Spinal cord (tissue), 10 donors: ENCODE data around the gene RNASE8. TPM values are rescaled to one million over a fixed set of nuclear protein-coding genes. Genes with fewer than 3 reads are reported as not detected.

Experiments
- DNase-seq, 6 donors: peaks; one replicate each; pipeline versions ENCODE4 v3.0.0 to v3.0.0-alpha.2; 2013 to 2015; ENCODE audit warnings: low spot score in 6 of 6, low read depth in 4 of 6
- H3K27ac ChIP-seq: one replicate; pipeline ENCODE4 v1.5.1; 2013; ENCODE audit warnings: low read depth, low read length, control low read depth
- H3K27me3 ChIP-seq: one replicate; pipeline ENCODE4 v1.6.1; 2013; ENCODE audit warnings: low read length; ENCODE audit not compliant: control insufficient read depth, insufficient read depth
- H3K36me3 ChIP-seq: one replicate; pipeline ENCODE4 v1.6.1; 2013; ENCODE audit warnings: low read length; ENCODE audit not compliant: control insufficient read depth, insufficient read depth
- H3K4me1 ChIP-seq: one replicate; pipeline ENCODE4 v1.6.1; 2013; ENCODE audit warnings: low read length; ENCODE audit not compliant: control insufficient read depth, insufficient read depth
- H3K4me3 ChIP-seq: one replicate; pipeline ENCODE4 v1.5.1; 2013; ENCODE audit warnings: low read depth, low read length, control low read depth
- H3K9me3 ChIP-seq: one replicate; pipeline ENCODE4 v1.6.1; 2013; ENCODE audit warnings: low read length; ENCODE audit not compliant: control insufficient read depth, insufficient read depth
- WGBS: methylation state at CpG from one replicate; pipeline ENCODE4 v1.1.5; 2013; ENCODE audit warnings: missing lambda C conversion rate; ENCODE audit not compliant: insufficient coverage; 5-methylcytosine and 5-hydroxymethylcytosine counted together
- polyA plus RNA-seq, 2 donors: library from polyadenylated mRNA; unstranded; fragments of 120-200 nt; gene quantifications; one replicate each; pipeline ENCODE4 v1.2.1, GENCODE V29; 2013; ENCODE audit not compliant: insufficient read length in 2 of 2
- total RNA-seq, 2 donors: library from RNA; depleted of rRNA in 1 of 2; stranded (reverse); fragments of 120-200 nt in 1 of 2; fragments of >200 nt in 1 of 2; gene quantifications; one replicate each; pipeline versions ENCODE4 v1.2.3 to v1.2.4, GENCODE V29; 2013 to 2014
- donor health status: healthy.

Gene RNASE8
- total and polyA plus RNA-seq, 4 donors: not detected

- H3K36me3 ChIP-seq: no peaks in the 10 kb centered on the region
- H3K4me3 ChIP-seq: no peak overlapping the region
- no peak for DNase-seq
- peaks cover 7% of the 10 kb centered on the region for H3K4me1 ChIP-seq
- H3K9me3 ChIP-seq: no peaks in the 10 kb centered on the region
- H3K27me3 ChIP-seq: no peaks in the 10 kb centered on the region
- WGBS: 75% methylated on average over 9 of the region's 13 CpGs
- H3K27ac ChIP-seq: no peak overlapping the region
Observed at GRCh38 chr14:21060614-21061346, 3.2 kb downstream of the RNASE8 start.

- no peak for DNase-seq
- 67% methylated on average over 3 of the region's 3 CpGs for WGBS
- H3K4me3 ChIP-seq: no peak overlapping the region
- no peak overlapping the region for H3K27ac ChIP-seq
- H3K4me1 ChIP-seq: peaks cover 7% of the 10 kb centered on the region
- H3K36me3 ChIP-seq: no peaks in the 10 kb centered on the region
- H3K9me3 ChIP-seq: no peaks in the 10 kb centered on the region
- H3K27me3 ChIP-seq: no peaks in the 10 kb centered on the region
Observed at GRCh38 chr14:21061347-21061668, 3.7 kb downstream of the RNASE8 start.

- Histone ChIP-seq H3K4me1 (peaks cover 4% of the 10 kb centered on the region), H3K4me3 (no peak overlapping the region), H3K27me3 (no peaks in the 10 kb centered on the region), H3K36me3 (no peaks in the 10 kb centered on the region), H3K27ac (no peak overlapping the region), H3K9me3 (no peaks in the 10 kb centered on the region)
- DNase-seq: no peak
- WGBS: 71% methylated on average over 3 of the region's 3 CpGs
Observed at GRCh38 chr14:21063479-21063878, 5.9 kb downstream of the RNASE8 start.

GRCh38 chr14:21066882-21067502 is 9.4 kb downstream of the RNASE8 start:
- no peak for DNase-seq
- no peaks in the 10 kb centered on the region for H3K27me3 ChIP-seq
- WGBS: 83% methylated on average over 2 of the region's 7 CpGs
- no peaks in the 10 kb centered on the region for H3K36me3 ChIP-seq
- H3K9me3 ChIP-seq: no peaks in the 10 kb centered on the region
- H3K27ac ChIP-seq: no peak overlapping the region
- H3K4me3 ChIP-seq: no peak overlapping the region
- H3K4me1 ChIP-seq: peaks cover 31% of the 10 kb centered on the region

GRCh38 chr14:21068521-21069387 is 11.1 kb downstream of the RNASE8 start:
- peak overlapping the region; percentile 98 for H3K27ac ChIP-seq
- H3K4me1 ChIP-seq: peaks cover 44% of the 10 kb centered on the region
- WGBS: 1% methylated on average over 41 of the region's 45 CpGs
- peak in 4 of 6 donors; percentile 49 to 90 (median 68) for DNase-seq
- H3K9me3 ChIP-seq: no peaks in the 10 kb centered on the region
- peaks cover 13% of the 10 kb centered on the region for H3K36me3 ChIP-seq
- peak overlapping the region; percentile 75 for H3K4me3 ChIP-seq
- no peaks in the 10 kb centered on the region for H3K27me3 ChIP-seq

- WGBS: under 1% methylated on average over 33 of the region's 40 CpGs
- peak in 5 of 6 donors; percentile 52 to 91 (median 65) for DNase-seq
- no peaks in the 10 kb centered on the region for H3K27me3 ChIP-seq
- H3K36me3 ChIP-seq: peaks cover 21% of the 10 kb centered on the region
- H3K4me1 ChIP-seq: peaks cover 51% of the 10 kb centered on the region
- no peaks in the 10 kb centered on the region for H3K9me3 ChIP-seq
- peak overlapping the region; percentile 75 for H3K4me3 ChIP-seq
- H3K27ac ChIP-seq: peak overlapping the region; percentile 98
Observed at GRCh38 chr14:21069388-21070082, 11.9 kb downstream of the RNASE8 start.

- peak in 3 of 6 donors; percentile 45 to 91 (median 57) for DNase-seq
- WGBS: under 1% methylated on average over 63 of the region's 63 CpGs
Observed at GRCh38 chr14:21070083-21070609, 12.5 kb downstream of the RNASE8 start, which contains the start of gene ARHGEF40. Gene ARHGEF40 (plus strand): TSS chr14:21070304. CDS start chr14:21070397, 93 bp downstream.

GRCh38 chr14:21070610-21071224 is 13.1 kb downstream of the RNASE8 start:
- H3K27me3 ChIP-seq: no peaks in the 10 kb centered on the region
- peak overlapping the region; percentile 89 for H3K4me3 ChIP-seq
- peaks cover 60% of the 10 kb centered on the region for H3K4me1 ChIP-seq
- no peaks in the 10 kb centered on the region for H3K9me3 ChIP-seq
- H3K36me3 ChIP-seq: peaks cover 33% of the 10 kb centered on the region
- DNase-seq: peak in 1 of 6 donors; percentile 63
- peak overlapping the region; percentile 97 for H3K27ac ChIP-seq
- under 1% methylated on average over 20 of the region's 23 CpGs for WGBS

More at GRCh38 chr14:21070083-21070609, 12.5 kb downstream of the RNASE8 start, which contains the start of gene ARHGEF40:
- Histone ChIP-seq H3K4me1 (peaks cover 57% of the 10 kb centered on the region), H3K9me3 (no peaks in the 10 kb centered on the region), H3K4me3 (peak within 1 kb of the TSS; percentile 89), H3K27ac (peak within 1 kb of the TSS; percentile 98), H3K36me3 (peaks cover 27% of the 10 kb centered on the region), H3K27me3 (no peaks in the 10 kb centered on the region)
